Measurements from ENCODE around the gene B3GNT9. TPM values are rescaled to one million over a fixed set of nuclear protein-coding genes. Genes with fewer than 3 reads are reported as not detected.

The B3GNT9 gene
- total RNA-seq, 1 donor, result 42.4 TPM

GRCh38 chr16:67196881-67197280 lies 46.1 kb upstream of the B3GNT9 start:
- TF ChIP-seq CTCF (IDR thresholded peaks at IDR 0.05; ENCODE audit: insufficient read depth, low read length), result no peak
- no peak for DNase-seq (ENCODE audit: low read depth)

GRCh38 chr16:67195676-67196075 lies 44.9 kb upstream of the B3GNT9 start:
- H3K4me3 ChIP-seq (ENCODE audit: low read depth, low read length), result no peak overlapping the region
- DNase-seq (ENCODE audit: low read depth), result no peak
- TF ChIP-seq CTCF (IDR thresholded peaks at IDR 0.05; ENCODE audit: insufficient read depth, low read length), result no peak

More at GRCh38 chr16:67196881-67197280, 46.1 kb upstream of the B3GNT9 start:
- no peak overlapping the region for H3K4me3 ChIP-seq (ENCODE audit: low read depth, low read length)

- no peak for TF ChIP-seq CTCF (IDR thresholded peaks at IDR 0.05; ENCODE audit: insufficient read depth, low read length)
- no peak for DNase-seq (ENCODE audit: low read depth)
- no peak overlapping the region for H3K4me3 ChIP-seq (ENCODE audit: low read depth, low read length)
Measured at GRCh38 chr16:67194260-67194659, 43.5 kb upstream of the B3GNT9 start.

GRCh38 chr16:67193536-67193935 lies 42.7 kb upstream of the B3GNT9 start:
- TF ChIP-seq CTCF (IDR thresholded peaks at IDR 0.05; ENCODE audit: insufficient read depth, low read length), result no peak
- peak overlapping the region; percentile 97 for H3K4me3 ChIP-seq (ENCODE audit: low read depth, low read length)
- no peak for DNase-seq (ENCODE audit: low read depth)

GRCh38 chr16:67192781-67193361 lies 42.1 kb upstream of the B3GNT9 start:
- H3K4me3 ChIP-seq (ENCODE audit: low read depth, low read length), result peak overlapping the region; percentile 97
- no peak for DNase-seq (ENCODE audit: low read depth)
- no peak for TF ChIP-seq CTCF (IDR thresholded peaks at IDR 0.05; ENCODE audit: insufficient read depth, low read length)

GRCh38 chr16:67191995-67192681 lies 41.3 kb upstream of the B3GNT9 start, which contains the start of gene E2F4:
Gene E2F4 (plus strand): TSS chr16:67192155. CDS start chr16:67192228, 73 bp downstream.
- no peak for TF ChIP-seq CTCF (IDR thresholded peaks at IDR 0.05; ENCODE audit: insufficient read depth, low read length)
- peak within 1 kb of the TSS; percentile 97 for H3K4me3 ChIP-seq (ENCODE audit: low read depth, low read length)
- peak; percentile 91 for DNase-seq (ENCODE audit: low read depth)
